ENCODE measurements around the gene C11orf97. TPM values are rescaled to one million over a fixed set of nuclear protein-coding genes. Genes with fewer than 3 reads are reported as not detected.

C11orf97 gene
- total RNA-seq, 1 experiment from 2014 or later: not detected

DNA sequence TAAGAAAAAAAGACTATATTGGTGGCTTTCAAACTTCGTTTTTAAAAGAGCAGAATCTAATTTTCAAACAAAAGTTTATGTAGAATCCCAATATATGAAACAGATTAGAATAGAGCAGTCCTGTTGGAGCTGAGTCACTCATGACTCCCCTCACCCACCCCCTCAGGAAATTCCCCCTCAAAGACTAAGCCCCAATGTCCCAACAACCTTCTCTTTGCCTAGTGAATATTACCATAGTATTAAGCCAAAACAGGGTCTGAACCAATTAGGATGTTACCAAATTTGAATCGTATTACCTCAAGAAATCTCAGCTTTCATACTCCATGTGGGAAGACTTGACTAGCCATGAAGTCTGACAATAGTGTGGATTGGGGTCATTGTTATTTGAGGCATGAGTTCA, 47.1 kb downstream of the C11orf97 start:
- intact Hi-C loops (cut with micrococcal nuclease; ENCODE audit: unreplicated experiment): no loop called here

DNA sequence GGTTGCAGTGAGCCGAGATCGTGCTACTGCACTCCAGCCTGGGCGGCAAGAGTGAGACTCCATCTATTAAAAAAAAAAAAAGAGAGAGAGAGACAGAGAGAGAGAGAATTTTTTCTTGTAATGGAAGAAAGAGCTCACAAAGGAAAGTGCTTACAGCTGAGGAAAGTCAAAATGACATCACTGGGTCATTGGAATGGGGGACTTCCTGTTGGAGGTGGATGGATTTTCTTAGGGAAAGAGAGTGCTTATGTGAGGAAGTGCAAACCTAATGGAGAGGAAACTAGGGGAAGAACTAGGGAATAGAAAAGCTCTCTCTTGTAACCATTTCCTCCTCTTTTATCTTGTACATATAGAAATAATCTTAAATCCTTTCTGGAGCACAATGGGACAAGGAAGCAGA, 48.6 kb downstream of the C11orf97 start:
- Histone ChIP-seq H3K27me3 (ENCODE audit: control insufficient read depth, insufficient read depth, low read length) (no peaks in the 10 kb centered on the region), H3K36me3 (ENCODE audit: control insufficient read depth, insufficient read depth, low read length) (no peaks in the 10 kb centered on the region), H3K4me3 (ENCODE audit: low read depth in 2 of 2, low read length in 2 of 2) (no peak overlapping the region), H3K27ac (ENCODE audit: low read length) (no peak overlapping the region), H3K9me3 (ENCODE audit: control insufficient read depth, insufficient read depth, low read depth, low read length) (no peaks in the 10 kb centered on the region), H3K4me1 (ENCODE audit: control insufficient read depth, insufficient read depth, low read length) (peaks cover 5% of the 10 kb centered on the region; the same call in 1 of the 2 replicates)
- in situ Hi-C loops (cut with HindIII; ENCODE audit: low pct_unique_long_range_greater_than_20kb, low sequenced_read_pairs) (no loop called here), intact Hi-C loops (cut with micrococcal nuclease; ENCODE audit: unreplicated experiment) (no loop called here)
- CTCF ChIA-PET: no interaction called here
- POLR2A ChIA-PET: no interaction called here
- TF ChIP-seq, protein P1, sequence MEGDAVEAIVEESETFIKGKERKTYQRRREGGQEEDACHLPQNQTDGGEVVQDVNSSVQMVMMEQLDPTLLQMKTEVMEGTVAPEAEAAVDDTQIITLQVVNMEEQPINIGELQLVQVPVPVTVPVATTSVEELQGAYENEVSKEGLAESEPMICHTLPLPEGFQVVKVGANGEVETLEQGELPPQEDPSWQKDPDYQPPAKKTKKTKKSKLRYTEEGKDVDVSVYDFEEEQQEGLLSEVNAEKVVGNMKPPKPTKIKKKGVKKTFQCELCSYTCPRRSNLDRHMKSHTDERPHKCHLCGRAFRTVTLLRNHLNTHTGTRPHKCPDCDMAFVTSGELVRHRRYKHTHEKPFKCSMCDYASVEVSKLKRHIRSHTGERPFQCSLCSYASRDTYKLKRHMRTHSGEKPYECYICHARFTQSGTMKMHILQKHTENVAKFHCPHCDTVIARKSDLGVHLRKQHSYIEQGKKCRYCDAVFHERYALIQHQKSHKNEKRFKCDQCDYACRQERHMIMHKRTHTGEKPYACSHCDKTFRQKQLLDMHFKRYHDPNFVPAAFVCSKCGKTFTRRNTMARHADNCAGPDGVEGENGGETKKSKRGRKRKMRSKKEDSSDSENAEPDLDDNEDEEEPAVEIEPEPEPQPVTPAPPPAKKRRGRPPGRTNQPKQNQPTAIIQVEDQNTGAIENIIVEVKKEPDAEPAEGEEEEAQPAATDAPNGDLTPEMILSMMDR (IDR thresholded peaks at IDR 0.05): no peak
- TF ChIP-seq, protein P2, sequence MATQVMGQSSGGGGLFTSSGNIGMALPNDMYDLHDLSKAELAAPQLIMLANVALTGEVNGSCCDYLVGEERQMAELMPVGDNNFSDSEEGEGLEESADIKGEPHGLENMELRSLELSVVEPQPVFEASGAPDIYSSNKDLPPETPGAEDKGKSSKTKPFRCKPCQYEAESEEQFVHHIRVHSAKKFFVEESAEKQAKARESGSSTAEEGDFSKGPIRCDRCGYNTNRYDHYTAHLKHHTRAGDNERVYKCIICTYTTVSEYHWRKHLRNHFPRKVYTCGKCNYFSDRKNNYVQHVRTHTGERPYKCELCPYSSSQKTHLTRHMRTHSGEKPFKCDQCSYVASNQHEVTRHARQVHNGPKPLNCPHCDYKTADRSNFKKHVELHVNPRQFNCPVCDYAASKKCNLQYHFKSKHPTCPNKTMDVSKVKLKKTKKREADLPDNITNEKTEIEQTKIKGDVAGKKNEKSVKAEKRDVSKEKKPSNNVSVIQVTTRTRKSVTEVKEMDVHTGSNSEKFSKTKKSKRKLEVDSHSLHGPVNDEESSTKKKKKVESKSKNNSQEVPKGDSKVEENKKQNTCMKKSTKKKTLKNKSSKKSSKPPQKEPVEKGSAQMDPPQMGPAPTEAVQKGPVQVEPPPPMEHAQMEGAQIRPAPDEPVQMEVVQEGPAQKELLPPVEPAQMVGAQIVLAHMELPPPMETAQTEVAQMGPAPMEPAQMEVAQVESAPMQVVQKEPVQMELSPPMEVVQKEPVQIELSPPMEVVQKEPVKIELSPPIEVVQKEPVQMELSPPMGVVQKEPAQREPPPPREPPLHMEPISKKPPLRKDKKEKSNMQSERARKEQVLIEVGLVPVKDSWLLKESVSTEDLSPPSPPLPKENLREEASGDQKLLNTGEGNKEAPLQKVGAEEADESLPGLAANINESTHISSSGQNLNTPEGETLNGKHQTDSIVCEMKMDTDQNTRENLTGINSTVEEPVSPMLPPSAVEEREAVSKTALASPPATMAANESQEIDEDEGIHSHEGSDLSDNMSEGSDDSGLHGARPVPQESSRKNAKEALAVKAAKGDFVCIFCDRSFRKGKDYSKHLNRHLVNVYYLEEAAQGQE (IDR thresholded peaks at IDR 0.05; ENCODE audit: insufficient read depth in 1 of 2, low read depth in 2 of 2, low read length in 1 of 2): no peak
- TF ChIP-seq SIN3A (IDR thresholded peaks at IDR 0.05; ENCODE audit: borderline replicate concordance, insufficient read depth, low read depth, low read length): no peak
- no peak for TF ChIP-seq TCF7L2 (IDR thresholded peaks at IDR 0.05; ENCODE audit: low read depth, low read length)
- TF ChIP-seq POLR2AphosphoS5 (IDR thresholded peaks at IDR 0.05; ENCODE audit: low read depth, low read length): no peak
- no peak for ATAC-seq
- DNase-seq (ENCODE audit: low read depth, low spot score): no peak
- no TSS peak for BruUV-seq (replicated peaks)

More for the DNA sequence above, 47.1 kb downstream of the C11orf97 start:
- ChIA-PET CTCF (no interaction called here), POLR2A (no interaction called here)
- DNase-seq (ENCODE audit: low read depth, low spot score) (no peak), ATAC-seq (no peak)
- Histone ChIP-seq H3K36me3 (ENCODE audit: control insufficient read depth, insufficient read depth, low read length) (no peaks in the 10 kb centered on the region), H3K4me1 (ENCODE audit: control insufficient read depth, insufficient read depth, low read length) (peaks cover 5% of the 10 kb centered on the region; the same call in 1 of the 2 replicates), H3K4me3 (ENCODE audit: low read depth in 2 of 2, low read length in 2 of 2) (no peak overlapping the region), H3K9me3 (ENCODE audit: control insufficient read depth, insufficient read depth, low read depth, low read length) (no peaks in the 10 kb centered on the region), H3K27me3 (ENCODE audit: control insufficient read depth, insufficient read depth, low read length) (no peaks in the 10 kb centered on the region), H3K27ac (ENCODE audit: low read length) (no peak overlapping the region)
- BruUV-seq (replicated peaks): no TSS peak
- TF ChIP-seq, protein P2 (IDR thresholded peaks at IDR 0.05; ENCODE audit: insufficient read depth in 1 of 2, low read depth in 2 of 2, low read length in 1 of 2): no peak
- TF ChIP-seq POLR2AphosphoS5 (IDR thresholded peaks at IDR 0.05; ENCODE audit: low read depth, low read length): no peak
- TF ChIP-seq SIN3A (IDR thresholded peaks at IDR 0.05; ENCODE audit: borderline replicate concordance, insufficient read depth, low read depth, low read length): no peak
- TF ChIP-seq, protein P1 (IDR thresholded peaks at IDR 0.05): no peak
- TF ChIP-seq TCF7L2 (IDR thresholded peaks at IDR 0.05; ENCODE audit: low read depth, low read length): no peak
- in situ Hi-C loops (cut with HindIII; ENCODE audit: low pct_unique_long_range_greater_than_20kb, low sequenced_read_pairs): no loop called here
